SU-DHL-6 (cell line): ENCODE results near the gene OR2A25.

Experiments used
- EZH2phosphoT487 ChIP-seq: fragments of 200-600 bp; sonication (generic), shearing (Covaris generic); conservative IDR thresholded peaks from 2 replicates; pipeline ENCODE4 v1.6.1; 2018; ENCODE audit warnings: mild to moderate bottlenecking, antibody characterized with exemption, low read length, moderate library complexity, mixed read lengths
- TF ChIP-seq, protein P1 (sequence below): fragments of 200-600 bp; sonication (generic); IDR thresholded peaks from one replicate; pipeline ENCODE4 v1.5.1; 2017; ENCODE audit warnings: antibody characterized with exemption, mild to moderate bottlenecking, low read length, moderate library complexity; ENCODE audit not compliant: insufficient read depth, poor library complexity, severe bottlenecking

GRCh38 chr7:144063710-144064109, 5.9 kb upstream of the OR2A25 start:
- TF ChIP-seq, protein P1, sequence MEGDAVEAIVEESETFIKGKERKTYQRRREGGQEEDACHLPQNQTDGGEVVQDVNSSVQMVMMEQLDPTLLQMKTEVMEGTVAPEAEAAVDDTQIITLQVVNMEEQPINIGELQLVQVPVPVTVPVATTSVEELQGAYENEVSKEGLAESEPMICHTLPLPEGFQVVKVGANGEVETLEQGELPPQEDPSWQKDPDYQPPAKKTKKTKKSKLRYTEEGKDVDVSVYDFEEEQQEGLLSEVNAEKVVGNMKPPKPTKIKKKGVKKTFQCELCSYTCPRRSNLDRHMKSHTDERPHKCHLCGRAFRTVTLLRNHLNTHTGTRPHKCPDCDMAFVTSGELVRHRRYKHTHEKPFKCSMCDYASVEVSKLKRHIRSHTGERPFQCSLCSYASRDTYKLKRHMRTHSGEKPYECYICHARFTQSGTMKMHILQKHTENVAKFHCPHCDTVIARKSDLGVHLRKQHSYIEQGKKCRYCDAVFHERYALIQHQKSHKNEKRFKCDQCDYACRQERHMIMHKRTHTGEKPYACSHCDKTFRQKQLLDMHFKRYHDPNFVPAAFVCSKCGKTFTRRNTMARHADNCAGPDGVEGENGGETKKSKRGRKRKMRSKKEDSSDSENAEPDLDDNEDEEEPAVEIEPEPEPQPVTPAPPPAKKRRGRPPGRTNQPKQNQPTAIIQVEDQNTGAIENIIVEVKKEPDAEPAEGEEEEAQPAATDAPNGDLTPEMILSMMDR, result no peak
- no peak for TF ChIP-seq EZH2phosphoT487
